B cell (primary cell): ENCODE data around the gene LBX2.

Source experiments
- EZH2 ChIP-seq: IDR thresholded peaks from 2 replicates; pipeline ENCODE4 v1.6.1; 2012; ENCODE audit warnings: borderline replicate concordance, low read depth, mild to moderate bottlenecking, moderate library complexity, low read length; ENCODE audit not compliant: insufficient read depth, poor library complexity, severe bottlenecking
- TF ChIP-seq, protein P1 (sequence below): fragments of 200-600 bp; IDR thresholded peaks from one replicate; pipeline ENCODE4 v1.8.0; 2022; ENCODE audit warnings: antibody characterized with exemption, mild to moderate bottlenecking

DNA sequence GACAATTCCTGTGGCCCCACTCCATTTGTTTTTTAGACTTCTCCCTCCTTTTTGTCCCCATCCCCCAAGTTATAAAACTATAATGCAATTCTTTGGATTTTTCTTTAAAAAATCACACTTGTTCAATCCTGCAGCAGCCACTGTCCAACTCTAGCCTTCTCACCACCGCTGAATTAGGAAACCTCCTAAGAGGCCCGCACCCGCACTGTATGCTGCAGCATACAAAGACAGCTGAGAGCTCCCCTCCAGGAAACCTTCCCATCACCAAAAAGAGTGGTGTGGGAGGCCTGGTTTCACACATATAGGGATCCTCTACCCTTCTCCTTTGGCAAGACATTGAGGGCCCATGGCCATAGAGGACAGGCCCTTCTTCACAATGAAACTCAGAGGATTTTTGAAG is 5.2 kb upstream of the LBX2 start:
- TF ChIP-seq EZH2, result no peak
- TF ChIP-seq, protein P1, sequence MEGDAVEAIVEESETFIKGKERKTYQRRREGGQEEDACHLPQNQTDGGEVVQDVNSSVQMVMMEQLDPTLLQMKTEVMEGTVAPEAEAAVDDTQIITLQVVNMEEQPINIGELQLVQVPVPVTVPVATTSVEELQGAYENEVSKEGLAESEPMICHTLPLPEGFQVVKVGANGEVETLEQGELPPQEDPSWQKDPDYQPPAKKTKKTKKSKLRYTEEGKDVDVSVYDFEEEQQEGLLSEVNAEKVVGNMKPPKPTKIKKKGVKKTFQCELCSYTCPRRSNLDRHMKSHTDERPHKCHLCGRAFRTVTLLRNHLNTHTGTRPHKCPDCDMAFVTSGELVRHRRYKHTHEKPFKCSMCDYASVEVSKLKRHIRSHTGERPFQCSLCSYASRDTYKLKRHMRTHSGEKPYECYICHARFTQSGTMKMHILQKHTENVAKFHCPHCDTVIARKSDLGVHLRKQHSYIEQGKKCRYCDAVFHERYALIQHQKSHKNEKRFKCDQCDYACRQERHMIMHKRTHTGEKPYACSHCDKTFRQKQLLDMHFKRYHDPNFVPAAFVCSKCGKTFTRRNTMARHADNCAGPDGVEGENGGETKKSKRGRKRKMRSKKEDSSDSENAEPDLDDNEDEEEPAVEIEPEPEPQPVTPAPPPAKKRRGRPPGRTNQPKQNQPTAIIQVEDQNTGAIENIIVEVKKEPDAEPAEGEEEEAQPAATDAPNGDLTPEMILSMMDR, result no peak
